ENCODE measurements around the gene LRPPRC.

DNA sequence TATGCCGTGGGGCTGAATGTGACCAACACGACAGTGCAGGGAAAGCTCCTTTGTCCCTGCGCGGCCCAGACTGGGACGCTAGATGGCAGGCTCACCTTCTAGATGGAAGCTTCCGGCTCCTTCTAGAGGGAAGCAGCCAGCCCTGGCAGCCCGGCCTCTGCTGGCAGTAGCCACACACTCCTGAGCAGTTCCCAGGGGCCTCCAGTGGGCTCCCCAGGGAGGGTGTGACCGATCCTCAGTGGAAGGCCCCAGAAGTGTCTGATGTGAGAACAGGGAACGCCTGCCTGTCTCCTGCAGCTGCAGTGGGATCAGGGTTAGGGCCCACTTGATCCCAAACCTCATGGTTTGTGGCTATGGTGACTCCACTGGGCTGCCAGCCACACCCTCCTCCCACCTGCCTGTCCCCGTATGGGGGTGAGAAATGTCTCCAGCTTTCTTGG lies 48.5 kb upstream of the LRPPRC start:
- TF ChIP-seq, protein P1, sequence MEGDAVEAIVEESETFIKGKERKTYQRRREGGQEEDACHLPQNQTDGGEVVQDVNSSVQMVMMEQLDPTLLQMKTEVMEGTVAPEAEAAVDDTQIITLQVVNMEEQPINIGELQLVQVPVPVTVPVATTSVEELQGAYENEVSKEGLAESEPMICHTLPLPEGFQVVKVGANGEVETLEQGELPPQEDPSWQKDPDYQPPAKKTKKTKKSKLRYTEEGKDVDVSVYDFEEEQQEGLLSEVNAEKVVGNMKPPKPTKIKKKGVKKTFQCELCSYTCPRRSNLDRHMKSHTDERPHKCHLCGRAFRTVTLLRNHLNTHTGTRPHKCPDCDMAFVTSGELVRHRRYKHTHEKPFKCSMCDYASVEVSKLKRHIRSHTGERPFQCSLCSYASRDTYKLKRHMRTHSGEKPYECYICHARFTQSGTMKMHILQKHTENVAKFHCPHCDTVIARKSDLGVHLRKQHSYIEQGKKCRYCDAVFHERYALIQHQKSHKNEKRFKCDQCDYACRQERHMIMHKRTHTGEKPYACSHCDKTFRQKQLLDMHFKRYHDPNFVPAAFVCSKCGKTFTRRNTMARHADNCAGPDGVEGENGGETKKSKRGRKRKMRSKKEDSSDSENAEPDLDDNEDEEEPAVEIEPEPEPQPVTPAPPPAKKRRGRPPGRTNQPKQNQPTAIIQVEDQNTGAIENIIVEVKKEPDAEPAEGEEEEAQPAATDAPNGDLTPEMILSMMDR (conservative IDR thresholded peaks at IDR 0.05) = peak; percentile 90
- no peak for TF ChIP-seq EZH2 (IDR thresholded peaks at IDR 0.05; ENCODE audit: low read depth)

Measured in PC-9 (cell line).